Tibial artery (tissue), 4 donors: ENCODE data around the gene DOK5.
"Not testable (repeated sequence)": the region's sequence is repeated elsewhere in the genome, so short reads cannot be mapped to it uniquely, and the experiment has no call there.

ENCODE experiments used
- DNase-seq, 2 donors: peaks; one replicate each; pipeline ENCODE4 v3.0.0-alpha.2; 2019
- H3K27ac ChIP-seq, 2 donors: fragments of 200-600 bp; sonication (generic) in 1 of 2; 1 replicate in 1 of 2; 2 replicates in 1 of 2; pipeline ENCODE4 v1.5.1; 2018 to 2019; ENCODE audit warnings: mild to moderate bottlenecking in 1 of 2
- H3K27me3 ChIP-seq, 2 donors: fragments of 200-600 bp; sonication (generic) in 1 of 2; one replicate each; pipeline versions ENCODE4 v1.5.1 to v1.6.0; 2016 to 2019
- H3K36me3 ChIP-seq, 3 donors: fragments of 200-600 bp; sonication (generic) in 2 of 3; one replicate each; pipeline ENCODE4 v1.5.1; 2016 to 2019; ENCODE audit warnings: mild to moderate bottlenecking in 2 of 3
- H3K4me1 ChIP-seq, 4 donors: fragments of 200-600 bp; sonication (generic) in 2 of 4; 1 replicate in 3 of 4; 2 replicates in 1 of 4; pipeline ENCODE4 v1.5.1; 2016 to 2019
- H3K4me3 ChIP-seq, 2 donors: fragments of 200-600 bp; sonication (generic) in 1 of 2; 1 replicate in 1 of 2; 2 replicates in 1 of 2; pipeline ENCODE4 v1.5.1; 2018 to 2019; ENCODE audit warnings: mild to moderate bottlenecking in 2 of 2
- H3K9me3 ChIP-seq, 3 donors: fragments of 200-600 bp; sonication (generic) in 1 of 3; one replicate each; pipeline ENCODE4 v1.5.1; 2016 to 2019
- intact Hi-C: fragments of 100-400 bp; cut with DNase I; formaldehyde crosslinking; loops from one replicate; pipeline ENCODE4 v1.15.0; 2023; ENCODE audit warnings: low total_unique reads
- TF ChIP-seq, protein P1 (sequence below), 2 experiments: fragments of 200-600 bp in 1 of 2; fragments of 450-650 bp in 1 of 2; IDR thresholded peaks; one replicate each; pipeline ENCODE4 v1.5.1; 2017 to 2019; ENCODE audit warnings: antibody characterized with exemption in 2 of 2, mild to moderate bottlenecking in 1 of 2, moderate library complexity in 1 of 2

The DOK5 gene

DNA sequence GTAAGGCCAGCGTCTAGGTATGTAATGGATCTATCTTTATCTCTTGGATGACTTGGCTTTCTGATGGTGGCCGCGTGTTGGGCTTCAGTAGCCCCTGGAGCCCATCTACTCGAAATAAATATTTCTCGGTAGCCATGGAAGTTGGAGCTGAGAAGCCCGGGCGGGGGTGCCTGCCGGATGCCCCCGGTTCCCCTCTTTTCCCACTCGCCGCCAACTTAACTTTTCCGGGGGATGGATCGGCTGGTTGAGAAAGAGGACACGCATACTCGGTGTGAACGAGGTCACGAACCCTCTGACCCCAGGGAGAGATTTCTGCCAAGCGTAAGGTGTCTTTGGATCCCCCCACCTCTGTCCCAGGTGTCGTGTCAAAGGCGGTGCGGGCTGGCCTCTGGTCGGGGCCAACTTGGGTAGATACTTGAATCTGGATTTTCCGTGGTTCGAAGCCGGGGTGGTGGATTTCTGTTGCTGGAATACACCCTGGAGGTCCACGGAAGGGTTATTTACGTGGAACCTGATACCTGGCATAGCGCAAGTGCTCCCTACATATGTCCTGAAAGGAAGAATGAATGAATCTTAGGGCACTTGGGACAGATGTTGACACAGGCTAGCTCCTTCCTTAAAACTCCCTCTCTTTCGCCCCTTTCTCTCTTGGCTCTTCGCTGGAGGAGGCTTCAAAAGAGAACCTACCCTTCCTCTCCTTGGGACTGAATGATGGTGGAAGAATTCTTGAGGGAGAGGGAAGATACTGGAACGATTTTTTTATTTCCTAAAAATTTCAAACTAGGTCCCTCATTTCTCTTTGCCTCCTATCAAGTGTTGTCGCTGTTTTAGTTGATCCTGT, 996 bp downstream of the DOK5 start:
- Histone ChIP-seq H3K4me3 (peak overlapping the region; percentile 46 to 61), H3K36me3 (no peaks in the 10 kb centered on the region), H3K27ac (peak overlapping the region in 1 of 2 donors; percentile 7), H3K9me3 (no peaks in the 10 kb centered on the region), H3K4me1 (peaks cover 0 to 22% (median 7%) of the 10 kb centered on the region in 4 donors), H3K27me3 (peaks cover 0 to 15% of the 10 kb centered on the region in 2 donors)
- TF ChIP-seq, protein P1, sequence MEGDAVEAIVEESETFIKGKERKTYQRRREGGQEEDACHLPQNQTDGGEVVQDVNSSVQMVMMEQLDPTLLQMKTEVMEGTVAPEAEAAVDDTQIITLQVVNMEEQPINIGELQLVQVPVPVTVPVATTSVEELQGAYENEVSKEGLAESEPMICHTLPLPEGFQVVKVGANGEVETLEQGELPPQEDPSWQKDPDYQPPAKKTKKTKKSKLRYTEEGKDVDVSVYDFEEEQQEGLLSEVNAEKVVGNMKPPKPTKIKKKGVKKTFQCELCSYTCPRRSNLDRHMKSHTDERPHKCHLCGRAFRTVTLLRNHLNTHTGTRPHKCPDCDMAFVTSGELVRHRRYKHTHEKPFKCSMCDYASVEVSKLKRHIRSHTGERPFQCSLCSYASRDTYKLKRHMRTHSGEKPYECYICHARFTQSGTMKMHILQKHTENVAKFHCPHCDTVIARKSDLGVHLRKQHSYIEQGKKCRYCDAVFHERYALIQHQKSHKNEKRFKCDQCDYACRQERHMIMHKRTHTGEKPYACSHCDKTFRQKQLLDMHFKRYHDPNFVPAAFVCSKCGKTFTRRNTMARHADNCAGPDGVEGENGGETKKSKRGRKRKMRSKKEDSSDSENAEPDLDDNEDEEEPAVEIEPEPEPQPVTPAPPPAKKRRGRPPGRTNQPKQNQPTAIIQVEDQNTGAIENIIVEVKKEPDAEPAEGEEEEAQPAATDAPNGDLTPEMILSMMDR (IDR thresholded peaks at IDR 0.05), result no peak
- intact Hi-C loops, result no loop called here
- no peak for DNase-seq

DNA sequence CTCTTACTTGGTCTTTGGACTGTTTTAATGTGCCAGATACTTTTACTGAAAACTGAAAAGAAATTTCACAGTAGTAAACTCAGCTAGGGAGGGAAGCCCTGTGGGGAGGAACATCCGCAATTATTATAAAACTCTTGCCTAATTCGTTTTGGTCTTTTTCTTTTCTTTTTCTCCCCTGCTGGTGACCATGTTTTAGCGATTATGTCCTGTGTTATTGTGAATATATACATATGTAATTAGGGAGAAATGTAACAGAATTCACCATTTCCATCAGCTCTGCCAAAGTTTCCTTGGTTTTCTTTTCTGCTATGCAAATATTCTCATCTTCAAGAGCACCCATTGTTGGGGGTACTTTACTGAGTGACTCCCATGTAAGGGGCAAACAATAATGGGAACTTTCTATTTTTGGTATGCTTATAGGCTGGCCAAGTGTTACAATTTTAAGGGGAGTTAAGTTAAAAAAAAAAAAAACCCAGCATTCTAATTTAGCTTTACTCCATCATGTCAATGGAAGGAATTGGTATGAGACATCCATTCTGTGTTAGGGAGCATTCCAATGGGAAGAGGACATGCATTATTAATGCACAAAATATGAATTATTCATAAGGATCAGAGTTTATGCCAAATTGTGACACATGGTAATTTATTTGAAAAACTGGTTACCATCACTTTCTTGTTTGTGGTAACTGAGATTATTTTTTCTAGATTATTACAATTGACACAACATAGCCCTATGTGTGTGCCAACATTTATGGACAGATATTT, 2.0 kb downstream of the DOK5 start:
- intact Hi-C loops, result no loop called here
- Histone ChIP-seq H3K27ac (no peak overlapping the region), H3K4me1 (peaks cover 0 to 22% (median 7%) of the 10 kb centered on the region in 4 donors), H3K9me3 (no peaks in the 10 kb centered on the region), H3K36me3 (no peaks in the 10 kb centered on the region), H3K27me3 (peaks cover 0 to 15% of the 10 kb centered on the region in 2 donors), H3K4me3 (peak overlapping the region in 1 of 2 donors; percentile 61)
- DNase-seq, result no peak
- TF ChIP-seq, protein P1 (IDR thresholded peaks at IDR 0.05), result no peak

DNA sequence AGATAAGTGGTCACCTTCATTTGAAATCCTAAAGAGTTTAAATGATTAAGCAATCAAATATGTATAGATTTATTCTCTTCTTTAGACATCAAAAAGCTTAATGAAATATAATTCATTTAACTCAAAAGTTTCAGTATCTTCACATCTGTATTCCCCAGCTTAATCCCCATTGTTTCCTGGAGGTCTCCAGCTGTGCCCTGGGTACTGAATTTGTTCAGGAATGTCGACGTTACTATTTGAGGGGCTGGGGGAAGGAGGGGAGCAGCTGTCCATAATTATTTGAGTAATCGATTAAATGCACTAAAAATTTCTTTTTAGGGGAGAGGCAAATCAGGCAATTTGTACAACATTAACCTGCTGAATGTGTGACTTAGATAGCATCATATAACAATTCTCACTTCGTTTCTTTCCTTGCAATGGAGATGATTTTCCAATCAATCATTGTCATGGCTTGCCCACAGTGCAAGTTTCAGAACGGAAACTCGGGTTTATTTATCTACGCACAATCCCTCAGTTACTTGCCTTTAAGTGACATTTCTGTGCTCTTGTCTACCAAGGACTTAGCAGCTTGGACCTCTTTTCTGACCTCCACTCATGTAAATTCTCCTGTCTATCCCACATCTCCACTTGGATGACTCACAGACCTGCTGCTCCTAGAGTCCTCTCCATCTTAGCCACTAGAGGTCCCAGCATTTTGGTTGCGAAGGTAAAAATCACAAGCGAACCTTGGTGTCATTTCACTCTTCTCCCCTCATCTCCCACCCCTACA, 3.9 kb downstream of the DOK5 start:
- Histone ChIP-seq H3K27me3 (peaks cover 0 to 15% of the 10 kb centered on the region in 2 donors), H3K4me1 (peaks cover 0 to 22% (median 7%) of the 10 kb centered on the region in 4 donors), H3K27ac (no peak overlapping the region), H3K4me3 (no peak overlapping the region), H3K36me3 (no peaks in the 10 kb centered on the region), H3K9me3 (no peaks in the 10 kb centered on the region)
- DNase-seq, result no peak
- intact Hi-C loops, result no loop called here
- TF ChIP-seq, protein P1 (IDR thresholded peaks at IDR 0.05), result no peak

DNA sequence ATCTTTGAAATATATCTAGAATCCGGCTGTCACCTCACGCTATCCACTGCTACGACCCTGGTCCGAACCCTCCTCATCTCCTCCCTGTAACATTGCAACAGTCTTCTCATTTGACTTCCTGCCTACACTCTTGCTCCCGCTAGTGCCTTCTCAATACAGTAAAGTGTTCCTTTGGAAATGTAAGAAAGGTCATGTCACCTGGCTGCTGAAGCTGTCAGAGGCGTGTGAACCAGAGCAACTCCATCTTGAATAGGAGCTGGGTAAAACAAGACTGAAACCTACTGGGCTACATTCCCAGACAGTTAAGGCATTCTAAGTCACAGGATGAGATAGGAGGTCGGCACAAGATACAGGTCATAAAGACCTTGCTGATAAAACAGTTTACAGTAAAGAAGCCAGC, 4.5 kb downstream of the DOK5 start:
- H3K36me3 ChIP-seq, DNase-seq, H3K27ac ChIP-seq, intact Hi-C loops, H3K9me3 ChIP-seq, H3K4me3 ChIP-seq: not testable (repeated sequence)
- Histone ChIP-seq H3K27me3 (peaks cover 0 to 11% of the 10 kb centered on the region in 2 donors), H3K4me1 (peaks cover 0 to 21% (median 7%) of the 10 kb centered on the region in 4 donors)

DNA sequence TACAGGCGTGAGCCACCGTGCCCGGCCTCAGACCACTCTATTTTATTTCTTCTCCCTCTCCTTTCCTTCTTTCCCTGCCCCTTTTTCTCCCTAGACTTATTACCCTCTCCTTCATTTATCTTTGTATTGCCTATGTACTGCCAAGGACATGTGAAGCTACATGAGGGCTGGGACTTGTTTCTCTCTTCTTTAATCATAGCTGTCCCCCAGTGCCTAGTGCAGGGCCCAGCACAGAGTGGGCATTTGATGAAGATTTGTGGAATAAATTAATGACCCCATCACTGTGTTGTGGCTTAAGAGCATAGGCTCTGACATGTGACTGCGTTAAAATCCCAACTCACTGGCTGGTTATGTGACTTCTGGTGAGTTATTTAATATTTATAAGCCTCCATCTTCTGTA, 6.0 kb downstream of the DOK5 start:
- intact Hi-C loops, result no loop called here
- Histone ChIP-seq H3K4me3 (no peak overlapping the region), H3K27ac (no peak overlapping the region), H3K9me3 (no peaks in the 10 kb centered on the region), H3K4me1 (peaks cover 0 to 7% (median 3%) of the 10 kb centered on the region in 4 donors), H3K27me3 (no peaks in the 10 kb centered on the region), H3K36me3 (no peaks in the 10 kb centered on the region)
- TF ChIP-seq, protein P1 (IDR thresholded peaks at IDR 0.05), result no peak
- DNase-seq, result no peak
